VCaP (cell line): ENCODE results near the gene RHBG.

Experiments used
- H3K27ac ChIP-seq: fragments of 450-650 bp; 2 replicates; pipeline ENCODE4 v1.5.1; 2017
- TF ChIP-seq, protein P1 (sequence below): fragments of 450-650 bp; conservative IDR thresholded peaks from 2 replicates; pipeline ENCODE4 v1.5.1; 2017; ENCODE audit warnings: mild to moderate bottlenecking, moderate library complexity

RHBG gene

DNA sequence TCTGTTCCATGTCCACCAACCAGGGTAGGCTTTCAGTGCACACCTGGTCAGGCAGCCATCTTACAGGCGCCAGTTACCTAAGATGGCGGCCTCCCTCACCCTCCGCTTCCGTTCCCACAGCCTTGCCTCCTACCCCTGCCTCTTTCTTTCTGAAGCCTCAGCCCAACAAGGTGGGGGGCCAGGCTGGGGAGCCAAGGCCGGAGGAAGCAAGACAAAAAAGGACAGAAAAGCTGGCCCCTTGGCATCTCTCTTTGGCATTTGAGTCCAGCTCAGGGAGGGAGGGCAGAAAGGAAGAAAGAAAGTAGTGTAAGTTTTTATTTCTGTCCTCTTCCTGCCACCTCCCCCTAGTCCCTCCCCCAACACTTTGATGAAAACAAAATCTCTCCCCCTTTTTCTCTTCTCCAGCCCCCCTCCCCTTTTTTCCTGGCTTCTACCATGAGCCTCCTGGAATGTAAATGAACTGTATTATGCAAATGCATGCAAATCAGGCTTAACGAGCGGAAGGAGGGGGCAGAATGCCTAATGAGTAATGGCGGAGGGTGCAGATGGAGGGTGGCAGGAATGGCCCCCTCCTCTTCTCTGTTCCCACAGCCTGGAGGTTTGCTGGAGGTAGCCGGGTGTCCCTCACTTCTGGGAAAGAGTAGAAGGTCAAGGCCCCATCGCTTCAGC lies 43.8 kb downstream of the RHBG start:
- TF ChIP-seq, protein P1, sequence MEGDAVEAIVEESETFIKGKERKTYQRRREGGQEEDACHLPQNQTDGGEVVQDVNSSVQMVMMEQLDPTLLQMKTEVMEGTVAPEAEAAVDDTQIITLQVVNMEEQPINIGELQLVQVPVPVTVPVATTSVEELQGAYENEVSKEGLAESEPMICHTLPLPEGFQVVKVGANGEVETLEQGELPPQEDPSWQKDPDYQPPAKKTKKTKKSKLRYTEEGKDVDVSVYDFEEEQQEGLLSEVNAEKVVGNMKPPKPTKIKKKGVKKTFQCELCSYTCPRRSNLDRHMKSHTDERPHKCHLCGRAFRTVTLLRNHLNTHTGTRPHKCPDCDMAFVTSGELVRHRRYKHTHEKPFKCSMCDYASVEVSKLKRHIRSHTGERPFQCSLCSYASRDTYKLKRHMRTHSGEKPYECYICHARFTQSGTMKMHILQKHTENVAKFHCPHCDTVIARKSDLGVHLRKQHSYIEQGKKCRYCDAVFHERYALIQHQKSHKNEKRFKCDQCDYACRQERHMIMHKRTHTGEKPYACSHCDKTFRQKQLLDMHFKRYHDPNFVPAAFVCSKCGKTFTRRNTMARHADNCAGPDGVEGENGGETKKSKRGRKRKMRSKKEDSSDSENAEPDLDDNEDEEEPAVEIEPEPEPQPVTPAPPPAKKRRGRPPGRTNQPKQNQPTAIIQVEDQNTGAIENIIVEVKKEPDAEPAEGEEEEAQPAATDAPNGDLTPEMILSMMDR = no peak
- H3K27ac ChIP-seq = no peak overlapping the region

DNA sequence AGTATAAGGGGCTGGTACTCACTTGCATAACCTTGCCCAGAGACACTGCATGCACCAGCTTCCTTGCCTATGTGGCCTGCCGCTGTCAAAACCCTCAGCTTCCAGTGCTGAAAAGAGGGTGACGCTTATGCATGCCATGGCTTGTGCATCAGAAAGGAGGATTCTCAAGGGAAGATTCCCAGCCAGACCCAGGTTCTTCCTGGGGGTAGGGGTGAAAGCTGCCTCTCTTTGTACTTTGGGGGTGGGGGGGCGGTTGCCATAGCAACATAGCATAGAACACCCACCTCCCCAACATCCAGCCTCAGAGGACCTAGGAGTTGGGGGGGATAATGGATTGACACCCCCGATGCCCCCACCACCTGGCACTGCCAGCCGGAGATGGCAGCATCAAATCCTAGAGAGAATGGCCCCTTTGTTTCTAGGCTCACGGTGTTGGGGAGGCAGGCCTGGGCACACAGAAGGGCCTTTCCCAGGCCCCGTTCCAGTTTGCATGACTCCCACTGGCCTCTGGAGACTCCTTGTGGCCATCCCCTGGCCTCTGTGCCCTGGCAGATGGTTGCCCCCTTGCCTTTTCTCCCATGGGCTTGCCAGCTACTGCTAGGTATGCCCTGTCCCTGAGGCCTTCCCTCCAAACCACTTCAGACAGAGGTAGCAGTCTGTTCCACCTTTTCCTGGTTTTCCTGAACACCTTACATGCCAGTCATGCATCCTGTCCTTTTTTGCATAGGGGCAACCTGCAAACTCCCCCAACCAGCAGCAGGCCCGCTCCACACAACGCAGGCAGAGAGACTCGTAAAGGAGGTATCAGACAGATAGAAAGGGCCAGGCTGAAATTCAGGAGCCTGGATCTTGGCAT lies 44.6 kb downstream of the RHBG start:
- H3K27ac ChIP-seq = no peak overlapping the region
- TF ChIP-seq, protein P1 = no peak

DNA sequence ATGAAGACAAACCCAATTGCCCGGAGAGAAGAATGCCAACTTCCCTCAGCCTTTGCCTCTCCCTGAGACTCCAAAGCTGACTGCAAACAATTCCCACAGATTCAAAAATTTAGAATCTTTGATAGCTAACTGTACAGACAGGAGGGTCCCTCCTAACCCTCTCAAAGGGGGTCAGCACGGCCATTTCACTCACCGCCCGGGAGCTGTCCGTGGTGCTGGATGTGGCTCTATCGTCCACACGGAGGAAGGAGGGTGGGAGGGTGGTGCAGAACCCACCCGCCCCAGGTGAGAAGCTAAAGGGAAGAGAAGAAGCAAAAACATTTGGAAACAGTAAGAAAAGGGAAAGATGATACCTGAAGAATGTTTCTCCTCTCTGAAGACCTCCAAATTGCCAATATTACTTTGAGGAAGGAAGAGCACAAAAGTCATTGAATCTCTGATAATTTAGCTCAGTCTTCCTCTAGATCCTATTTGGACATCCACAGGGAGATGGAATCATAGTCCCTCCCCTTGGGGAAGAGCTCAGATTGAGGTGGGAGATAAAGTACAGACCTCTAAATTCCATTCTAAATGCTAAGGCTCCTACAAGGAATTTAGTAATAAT lies 45.6 kb downstream of the RHBG start:
- TF ChIP-seq, protein P1 = no peak
- H3K27ac ChIP-seq = no peak overlapping the region

DNA sequence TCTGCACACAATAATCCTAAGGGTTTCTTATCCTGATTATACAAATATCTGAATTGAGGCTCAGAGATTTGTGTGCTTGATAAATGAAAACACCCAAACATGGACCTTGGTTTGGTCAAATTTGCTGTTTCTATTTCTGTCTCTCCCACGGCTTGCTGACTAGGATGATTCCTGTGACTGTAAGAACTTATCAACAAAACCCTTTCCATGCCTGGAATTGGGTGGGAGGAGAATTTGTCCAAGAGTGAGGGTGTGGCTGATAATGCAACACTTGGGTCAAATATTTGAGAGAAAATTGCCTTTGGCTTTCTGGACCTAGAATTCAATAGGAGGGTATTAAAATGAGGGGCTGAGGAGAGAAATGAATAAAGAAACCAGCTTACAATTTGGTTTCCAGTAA lies 48.0 kb downstream of the RHBG start:
- TF ChIP-seq, protein P1 = no peak
- H3K27ac ChIP-seq = no peak overlapping the region

DNA sequence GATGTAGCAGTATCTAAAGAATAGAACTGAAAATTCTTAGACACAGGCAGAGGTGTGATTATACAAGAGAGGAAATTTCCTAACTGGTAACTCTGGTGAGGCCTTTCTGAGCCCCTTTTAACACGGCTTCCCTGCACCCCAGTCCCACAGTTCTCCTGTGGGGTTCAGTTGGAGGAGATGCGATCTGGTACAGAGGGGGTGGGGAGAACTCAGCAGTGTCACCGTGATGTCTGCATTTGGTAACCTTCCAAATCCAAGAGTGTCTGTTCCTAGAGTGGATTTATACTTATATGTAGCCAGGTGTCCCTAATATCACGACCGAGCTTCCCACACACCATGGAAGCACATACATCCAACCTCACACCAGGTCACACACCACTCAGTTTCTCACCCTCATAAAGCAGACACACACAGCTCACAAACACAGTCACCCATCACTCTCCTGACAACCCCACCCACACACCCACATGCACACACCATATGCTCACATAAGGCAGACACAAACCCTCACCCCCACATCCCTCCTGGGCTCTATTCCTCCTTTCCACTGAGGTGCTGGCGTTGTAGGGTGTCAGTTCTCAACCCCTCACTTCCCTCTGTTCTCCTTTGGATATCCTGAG lies 48.5 kb downstream of the RHBG start:
- no peak overlapping the region for H3K27ac ChIP-seq
- TF ChIP-seq, protein P1 = no peak

DNA sequence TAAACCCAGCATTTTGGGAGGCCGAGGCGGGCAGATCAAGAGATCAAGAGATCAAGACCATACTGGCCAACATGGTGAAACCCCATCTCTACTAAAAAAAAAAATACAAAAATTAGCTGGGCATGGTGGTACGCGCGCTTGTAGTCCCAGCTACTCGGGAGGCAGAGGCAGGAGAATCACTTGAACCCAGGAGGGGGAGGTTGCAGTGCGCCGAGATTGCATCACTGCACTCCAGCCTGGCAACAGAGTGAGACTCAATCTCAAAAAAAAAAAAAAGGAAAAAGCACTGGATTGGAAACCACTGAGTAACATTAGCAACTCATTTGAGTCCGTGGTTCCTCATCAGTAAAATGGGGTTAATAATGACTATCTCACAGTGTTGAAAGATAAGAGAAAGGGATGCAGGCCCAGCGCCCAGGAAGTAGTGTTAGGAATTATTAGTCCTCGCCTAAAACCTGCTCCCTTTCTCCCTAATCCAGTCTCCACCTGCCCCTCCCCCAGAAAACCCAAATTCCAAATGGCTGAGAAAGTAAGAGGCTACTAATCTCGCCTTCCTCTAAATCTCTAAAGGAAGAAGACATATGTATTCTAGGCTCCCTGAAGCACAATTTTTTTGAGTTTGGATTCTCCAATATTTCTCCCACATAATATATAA lies 49.5 kb downstream of the RHBG start:
- H3K27ac ChIP-seq = peak overlapping the region; percentile 3; the same call in 1 of the 2 replicates
- TF ChIP-seq, protein P1 = no peak

DNA sequence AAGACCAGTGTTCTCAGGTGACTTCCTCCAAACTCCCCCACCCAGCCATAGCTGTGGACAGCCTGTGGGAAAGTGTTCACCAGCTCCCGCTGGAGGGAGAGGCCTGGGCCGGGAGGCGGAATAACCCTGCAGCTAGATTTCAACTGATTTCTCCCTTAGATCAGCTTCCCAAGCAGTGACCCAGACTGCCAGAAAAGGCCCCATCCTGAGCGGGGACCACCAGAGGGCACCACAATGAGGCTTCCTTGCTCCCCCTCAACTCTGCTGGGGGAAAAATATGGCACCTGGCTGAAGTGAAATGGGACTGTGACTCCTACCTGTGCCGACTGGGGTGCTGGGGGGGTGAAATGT lies 50.8 kb downstream of the RHBG start:
- peak overlapping the region; percentile 3; the same call in 1 of the 2 replicates for H3K27ac ChIP-seq
- TF ChIP-seq, protein P1 = no peak
